PC-3 (cell line): Measurements from ENCODE around the gene SLC38A8.

Experiments
- CTCF ChIP-seq: fragments of 300-600 bp; sonication (generic); conservative IDR thresholded peaks from 2 replicates; pipeline ENCODE4 v1.5.1; 2017; ENCODE audit warnings: antibody characterized with exemption, low read depth, mild to moderate bottlenecking, low read length
- EZH2 ChIP-seq: fragments of 300-600 bp; sonication (generic); IDR thresholded peaks from one replicate; pipeline ENCODE4 v1.6.1; 2017; ENCODE audit warnings: antibody characterized with exemption, mild to moderate bottlenecking, low read length; ENCODE audit not compliant: unreplicated experiment
- EZH2phosphoT487 ChIP-seq: fragments of 300-600 bp; sonication (generic); IDR thresholded peaks from 2 replicates; pipeline ENCODE4 v1.6.1; 2018; ENCODE audit warnings: mild to moderate bottlenecking, antibody characterized with exemption, low read length, borderline replicate concordance

DNA sequence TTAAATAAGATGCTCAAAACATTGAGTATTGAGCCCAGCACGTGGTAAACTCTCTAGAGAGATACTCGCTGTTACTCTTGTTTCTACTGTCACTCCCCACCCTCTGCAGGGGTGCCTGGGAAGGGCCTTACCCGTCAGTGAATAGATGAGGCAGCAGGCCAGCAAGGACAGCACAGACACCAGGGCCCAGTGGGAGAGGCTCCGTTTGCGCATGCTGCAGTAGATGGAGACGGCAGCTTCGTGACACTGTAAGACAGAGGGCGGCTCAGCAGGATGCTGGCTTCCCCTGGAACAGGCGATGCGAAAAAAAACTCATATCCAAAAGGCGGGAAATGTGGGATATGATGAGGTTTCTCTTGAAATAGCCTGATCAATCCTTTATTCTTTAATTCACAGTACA, 20.0 kb downstream of the SLC38A8 start:
- TF ChIP-seq CTCF (no peak), EZH2 (no peak), EZH2phosphoT487 (no peak)
